ENCODE measurements around the gene ALAS1.

DNA sequence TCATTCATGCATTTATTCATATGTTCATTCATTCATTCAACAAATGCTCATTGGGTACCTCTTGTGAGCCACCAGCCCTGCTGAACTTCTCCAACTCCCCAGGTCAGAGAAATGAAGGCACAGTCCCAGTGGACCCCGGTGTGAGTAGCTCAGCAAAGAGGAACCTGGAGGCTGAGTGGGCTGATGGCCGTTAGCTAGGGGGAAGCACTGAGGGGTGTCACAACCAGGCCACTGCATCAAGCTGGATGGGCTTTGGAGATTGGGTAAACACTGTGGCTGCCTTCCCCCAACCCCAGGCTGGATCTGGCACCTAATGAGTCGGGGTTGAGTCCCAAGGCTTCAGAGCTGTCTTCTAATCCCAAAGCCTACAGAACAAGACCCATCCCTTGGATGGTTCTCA, 12.1 kb upstream of the ALAS1 start:
- TF ChIP-seq POLR2AphosphoS5 (IDR thresholded peaks at IDR 0.05) (no peak), POLR2A (IDR thresholded peaks at IDR 0.05) (no peak)
- TF ChIP-seq, protein P1, sequence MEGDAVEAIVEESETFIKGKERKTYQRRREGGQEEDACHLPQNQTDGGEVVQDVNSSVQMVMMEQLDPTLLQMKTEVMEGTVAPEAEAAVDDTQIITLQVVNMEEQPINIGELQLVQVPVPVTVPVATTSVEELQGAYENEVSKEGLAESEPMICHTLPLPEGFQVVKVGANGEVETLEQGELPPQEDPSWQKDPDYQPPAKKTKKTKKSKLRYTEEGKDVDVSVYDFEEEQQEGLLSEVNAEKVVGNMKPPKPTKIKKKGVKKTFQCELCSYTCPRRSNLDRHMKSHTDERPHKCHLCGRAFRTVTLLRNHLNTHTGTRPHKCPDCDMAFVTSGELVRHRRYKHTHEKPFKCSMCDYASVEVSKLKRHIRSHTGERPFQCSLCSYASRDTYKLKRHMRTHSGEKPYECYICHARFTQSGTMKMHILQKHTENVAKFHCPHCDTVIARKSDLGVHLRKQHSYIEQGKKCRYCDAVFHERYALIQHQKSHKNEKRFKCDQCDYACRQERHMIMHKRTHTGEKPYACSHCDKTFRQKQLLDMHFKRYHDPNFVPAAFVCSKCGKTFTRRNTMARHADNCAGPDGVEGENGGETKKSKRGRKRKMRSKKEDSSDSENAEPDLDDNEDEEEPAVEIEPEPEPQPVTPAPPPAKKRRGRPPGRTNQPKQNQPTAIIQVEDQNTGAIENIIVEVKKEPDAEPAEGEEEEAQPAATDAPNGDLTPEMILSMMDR (IDR thresholded peaks at IDR 0.05) = no peak
